ENCODE data around the gene DSCAM.

- TF ChIP-seq POLR2A (IDR thresholded peaks at IDR 0.05; ENCODE audit: low read depth, low read length) (no peak), CTCF (IDR thresholded peaks at IDR 0.05; ENCODE audit: extremely low read depth in 1 of 2, insufficient read depth in 1 of 2, low read depth in 1 of 2, low read length in 2 of 2) (no peak), EZH2 (IDR thresholded peaks at IDR 0.05; ENCODE audit: borderline replicate concordance, low read depth, low read length, severe bottlenecking) (no peak), GATA2 (IDR thresholded peaks at IDR 0.05; ENCODE audit: insufficient read depth, insufficient read length, low read depth, low read length) (no peak), JUN (IDR thresholded peaks at IDR 0.05; ENCODE audit: borderline replicate concordance, insufficient read depth, insufficient read length, low read depth) (no peak), POLR2AphosphoS5 (IDR thresholded peaks at IDR 0.05; ENCODE audit: insufficient read depth, low read depth, low read length) (no peak), MYC (IDR thresholded peaks at IDR 0.05; ENCODE audit: low read depth, low read length) (no peak), FOS (IDR thresholded peaks at IDR 0.05; ENCODE audit: borderline replicate concordance, insufficient read depth, low read length) (no peak), MAX (IDR thresholded peaks at IDR 0.05; ENCODE audit: insufficient read depth, insufficient read length) (no peak)
These were observed 459.8 kb downstream of the DSCAM start for GRCh38 chr21:40386981-40387747.
